GM18861 (cell line): ENCODE measurements around the gene TTN.

ENCODE experiments used
- ATAC-seq: cut with Tn5 transposase; IDR thresholded peaks from one replicate; pipeline ENCODE4 v1.9.1; 2021; ENCODE audit not compliant: unreplicated experiment

Gene TTN

DNA sequence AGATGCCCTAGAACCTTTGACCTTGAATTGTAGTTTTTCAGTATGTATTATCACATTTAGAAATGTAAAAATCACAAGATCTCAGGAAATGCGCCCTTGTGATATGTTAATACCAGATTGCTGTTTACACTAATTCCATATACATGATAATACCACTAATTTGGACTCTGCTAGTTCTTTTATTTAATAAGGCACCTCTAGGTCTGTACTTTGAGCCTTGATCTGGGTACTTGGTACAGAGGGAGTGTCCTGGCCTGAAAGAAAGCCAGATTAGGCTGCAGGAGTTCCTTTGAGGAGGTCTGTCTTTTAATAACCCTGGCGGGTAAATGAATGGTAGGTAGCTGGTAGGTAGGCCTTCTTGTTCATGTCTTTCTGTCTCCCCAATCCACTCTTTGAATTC, 300.7 kb downstream of the TTN start:
- no peak for ATAC-seq

DNA sequence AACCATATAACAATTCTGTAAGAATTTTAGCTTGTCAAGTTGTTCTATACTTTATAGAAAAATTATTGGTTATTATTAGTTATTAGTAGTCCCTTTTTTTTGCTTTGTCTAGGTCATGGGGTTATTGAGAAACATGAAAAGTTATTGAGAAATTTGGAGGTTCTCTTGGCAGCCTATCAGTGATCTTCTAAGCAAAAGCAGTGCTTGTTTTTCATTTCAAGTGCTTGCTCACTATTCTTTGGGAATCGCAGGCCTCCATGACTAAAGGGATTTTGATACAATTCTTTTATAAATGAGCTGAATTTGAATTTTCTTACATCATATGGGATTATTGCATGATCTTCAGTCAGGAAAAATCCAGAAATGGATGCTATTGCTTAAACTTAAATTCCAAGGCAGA, 301.1 kb downstream of the TTN start:
- ATAC-seq = no peak

- ATAC-seq = no peak
These were observed 304.5 kb downstream of the TTN start for GRCh38 chr2:178502751-178503150.

DNA sequence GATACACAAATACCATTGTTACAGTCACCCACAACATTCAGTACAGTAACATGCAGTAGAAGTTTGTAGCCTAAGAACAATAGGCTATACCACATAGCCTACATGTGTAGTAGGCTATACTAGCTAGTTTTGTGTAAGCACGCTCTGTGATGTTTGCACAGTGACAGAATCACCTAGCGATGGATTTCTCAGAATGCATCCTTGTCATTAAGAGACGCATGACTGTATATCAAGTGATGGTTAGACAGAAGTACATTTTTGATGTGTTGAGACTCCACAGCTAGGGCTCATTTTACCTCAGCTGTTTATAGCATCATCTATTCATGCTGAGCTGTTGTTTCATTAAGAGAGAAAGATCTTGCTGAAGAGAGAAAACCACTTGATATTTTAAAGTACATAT, 307.6 kb downstream of the TTN start:
- no peak for ATAC-seq

DNA sequence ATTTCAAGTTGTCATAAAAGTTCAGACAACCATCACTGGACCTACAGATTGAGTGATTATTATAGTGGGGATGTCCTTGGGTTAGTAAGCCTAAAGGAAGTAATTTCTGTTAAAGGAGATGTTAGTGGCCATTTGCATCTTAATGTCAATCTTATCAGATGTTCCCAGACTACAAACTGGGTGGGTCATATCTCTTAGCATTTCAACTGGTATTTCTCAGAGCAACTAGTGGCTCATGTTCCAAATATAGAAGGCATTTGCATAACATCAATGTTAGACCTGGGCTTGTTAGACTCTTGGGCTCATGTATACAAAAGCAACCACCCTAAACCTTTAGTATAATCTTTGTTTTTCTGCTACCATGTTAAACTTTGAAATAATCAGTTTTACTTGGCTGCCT, 309.1 kb downstream of the TTN start:
- ATAC-seq = peak; percentile 62

DNA sequence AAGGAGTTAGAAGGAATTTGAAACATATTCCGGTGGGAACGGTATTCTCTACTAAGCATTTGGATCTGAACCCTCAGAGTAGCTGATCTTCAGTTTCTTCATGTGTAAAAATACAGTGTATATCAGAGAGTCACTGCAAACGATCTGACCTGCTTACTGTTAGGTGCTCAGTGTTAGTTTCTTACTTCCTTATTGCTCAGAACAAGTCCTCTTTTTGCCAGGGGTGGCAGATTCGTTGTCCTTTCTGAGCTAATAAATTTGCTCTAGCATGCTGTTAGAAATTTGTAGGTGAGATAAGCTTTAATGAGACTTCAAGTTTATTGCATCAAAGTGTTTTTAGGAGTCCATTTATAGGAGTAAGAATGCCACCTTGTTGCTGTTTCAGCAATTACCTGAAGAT, 311.2 kb downstream of the TTN start:
- no peak for ATAC-seq

DNA sequence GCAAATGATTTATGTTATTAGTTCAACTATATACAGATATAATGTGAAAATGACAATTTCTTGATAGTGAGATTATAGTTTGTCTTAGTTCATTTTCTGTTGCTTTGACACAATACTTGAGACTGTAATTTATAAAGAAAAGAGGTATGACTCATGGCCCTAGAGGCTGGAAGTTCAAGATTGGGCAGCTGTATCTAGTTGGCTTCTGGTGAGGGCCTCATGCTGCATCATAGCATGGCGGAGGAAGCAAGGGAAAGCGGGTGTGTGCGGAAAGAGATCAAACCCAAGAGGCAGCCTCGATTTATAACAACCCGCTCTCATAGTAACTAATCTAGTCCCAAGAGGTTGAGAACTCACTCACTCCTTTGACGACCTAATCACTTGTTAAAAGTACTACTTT, 315.6 kb downstream of the TTN start:
- ATAC-seq = no peak

DNA sequence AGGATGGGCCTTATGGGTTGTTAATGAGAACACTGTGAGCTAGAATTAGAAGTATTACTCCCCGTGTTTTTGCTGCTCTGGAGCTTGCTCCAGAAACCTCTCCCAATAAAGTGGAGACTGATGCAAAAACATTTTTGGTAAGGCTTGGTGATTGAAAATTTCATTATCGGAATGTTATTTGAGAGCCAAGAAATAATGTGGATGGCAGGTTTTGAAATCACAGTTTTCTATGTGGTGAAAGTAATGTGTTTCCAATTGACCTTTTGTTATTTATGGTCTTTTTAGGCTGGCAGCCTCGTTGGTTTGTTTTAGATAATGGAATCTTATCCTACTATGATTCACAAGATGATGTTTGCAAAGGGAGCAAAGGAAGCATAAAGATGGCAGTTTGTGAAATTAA, 321.9 kb downstream of the TTN start:
- ATAC-seq = no peak

DNA sequence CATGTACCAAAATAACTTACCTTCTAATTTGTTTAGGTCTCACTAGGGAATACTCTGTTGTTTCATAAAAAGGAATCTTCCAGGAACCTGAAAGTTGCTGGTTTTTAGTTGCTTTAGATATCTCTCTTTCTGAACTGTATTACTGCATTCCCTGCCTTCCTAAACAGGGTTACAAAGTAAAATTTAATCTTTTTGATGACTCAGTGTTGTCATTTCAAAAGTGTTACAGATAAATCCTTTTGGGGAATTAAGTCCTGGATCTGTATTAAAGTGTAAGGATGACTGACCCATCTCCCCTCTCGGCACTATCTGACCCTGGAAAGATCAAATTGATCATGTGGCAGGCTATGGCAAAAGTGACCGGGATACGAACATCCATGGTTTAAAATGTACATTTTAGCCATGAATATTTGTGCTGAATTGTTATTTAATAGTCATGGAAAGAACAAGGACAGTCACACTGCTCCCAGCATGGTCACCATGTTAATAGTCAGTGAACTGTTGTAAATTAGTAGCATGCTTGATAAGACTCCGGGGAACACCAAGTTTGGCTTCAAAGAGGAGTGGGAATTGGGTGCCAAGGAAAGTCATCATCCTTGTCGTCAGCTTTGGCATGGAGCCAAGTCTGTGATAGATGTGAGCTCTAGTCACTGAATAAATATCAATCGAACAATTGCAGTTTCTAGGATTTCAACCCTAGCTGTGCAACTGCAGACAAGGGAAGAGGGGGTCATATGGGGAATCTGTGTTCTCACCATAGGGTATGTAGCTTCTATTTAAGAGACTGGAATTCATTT, 322.8 kb downstream of the TTN start:
- no peak for ATAC-seq

DNA sequence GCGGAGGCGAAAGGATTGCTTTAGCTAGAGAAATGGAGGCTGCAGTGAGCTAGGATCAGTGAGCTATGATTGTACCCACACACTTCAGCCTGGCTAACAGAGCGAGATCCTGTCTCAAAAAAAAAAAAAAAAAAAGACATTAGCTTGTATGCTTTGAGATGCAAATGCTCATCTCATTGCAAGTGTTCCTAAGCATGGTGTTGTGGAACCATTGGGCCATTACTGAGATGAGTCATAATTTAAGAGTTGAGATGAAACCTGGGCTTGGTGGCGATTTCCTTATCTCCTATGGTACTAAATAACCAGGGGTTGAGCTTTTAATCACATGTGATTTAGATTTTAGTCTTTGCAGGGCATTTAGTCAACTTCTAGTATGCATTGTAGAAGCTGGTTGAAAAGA, 324.8 kb downstream of the TTN start:
- ATAC-seq = peak; percentile 38

DNA sequence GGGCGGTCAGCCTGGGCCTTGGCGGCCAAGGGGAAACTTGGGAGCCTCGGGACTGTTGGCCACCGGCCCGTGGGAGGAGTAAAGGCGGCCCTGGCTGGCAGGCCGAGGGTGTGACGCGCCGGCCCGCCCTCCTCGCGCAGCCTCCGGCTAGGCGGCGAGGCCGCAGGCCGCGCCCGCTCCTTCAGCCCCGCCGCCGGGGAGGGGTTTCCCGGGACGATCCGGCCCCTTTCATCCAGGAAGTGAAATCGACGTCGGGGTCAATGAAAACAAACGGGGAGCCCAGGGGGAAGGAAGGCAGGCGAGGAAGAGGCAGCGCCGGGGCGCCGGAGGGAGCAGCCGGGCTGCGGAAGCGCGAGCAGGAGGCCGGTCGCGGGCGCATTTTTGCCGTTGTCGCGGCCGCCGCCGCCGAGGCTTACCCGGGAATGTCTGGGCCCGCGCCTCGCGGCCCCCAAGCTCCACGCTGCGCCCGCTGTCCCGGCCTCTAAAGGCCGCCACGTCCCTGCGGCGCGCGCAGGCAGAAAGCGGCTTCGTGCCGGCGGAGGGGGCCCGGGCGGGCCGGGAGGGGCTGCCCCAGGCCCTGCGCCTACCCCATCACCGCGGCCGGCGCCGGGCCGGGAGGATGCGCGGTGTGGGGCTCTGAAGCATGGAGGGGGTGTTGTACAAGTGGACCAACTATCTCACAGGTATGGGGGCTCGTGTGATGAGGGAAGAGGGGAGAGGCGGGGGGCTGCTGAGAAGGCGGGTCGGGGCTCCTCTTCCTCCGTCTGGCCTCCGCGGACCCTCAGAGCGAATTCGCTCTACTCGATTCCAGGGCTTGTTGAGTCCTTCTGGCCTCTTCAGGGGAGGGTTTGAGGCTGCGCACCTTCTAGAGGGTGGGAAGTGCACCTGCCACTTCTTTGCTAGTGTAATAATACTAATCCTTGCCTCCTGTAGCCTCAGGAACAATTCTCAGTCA, 326.7 kb downstream of the TTN start, which contains the start of gene PLEKHA3:
PLEKHA3 (plus strand) TSS at position 231 of the 955 bp plus-strand sequence; CDS start at position 644, 413 bp downstream.
- peak; percentile 53 for ATAC-seq

- ATAC-seq = no peak
These were observed 327.4 kb downstream of the TTN start for GRCh38 chr2:178479758-178480226.

GRCh38 chr2:178479275-178479616, 328.0 kb downstream of the TTN start:
- ATAC-seq = no peak

- no peak for ATAC-seq
These were observed 328.6 kb downstream of the TTN start, which contains the start of gene FKBP7 for GRCh38 chr2:178478439-178479274. TSS of gene FKBP7 (minus strand) at chr2:178478600. CDS start at chr2:178478499, 101 bp downstream.

DNA sequence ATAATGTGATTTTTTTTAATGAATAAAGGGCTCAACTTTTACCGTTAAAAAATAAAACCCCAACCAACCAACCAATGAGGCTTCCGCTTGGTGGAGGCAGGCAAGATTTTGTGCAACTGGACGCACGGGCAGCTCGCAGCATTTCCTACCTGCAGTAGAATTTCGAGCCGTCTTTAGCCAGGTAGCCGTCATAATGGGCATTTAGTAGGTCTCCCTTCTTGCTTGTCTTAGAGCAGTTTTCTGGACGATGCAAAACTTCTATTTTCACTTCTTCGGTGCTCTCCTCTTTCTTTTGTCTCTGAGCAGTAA, 329.1 kb downstream of the TTN start:
- ATAC-seq = no peak

- no peak for ATAC-seq
These were observed 329.6 kb downstream of the TTN start for GRCh38 chr2:178477443-178478129.

GRCh38 chr2:178476477-178476876, 330.7 kb downstream of the TTN start:
- ATAC-seq = no peak
